ENCODE data around the gene DHRSX.
A peak's percentile ranks its signal among the peaks of the same experiment; 100 is the strongest.
"Not testable (repeated sequence)": the region's sequence is repeated elsewhere in the genome, so short reads cannot be mapped to it uniquely, and the experiment has no call there.

Gene DHRSX

GRCh38 chrX:2521092-2521926, 20.5 kb upstream of the DHRSX start:
- Histone ChIP-seq H3K27ac (peak overlapping the region in 2 of 21 experiments; percentile 52 to 58), H3K4me3 (no peak overlapping the region)

DNA sequence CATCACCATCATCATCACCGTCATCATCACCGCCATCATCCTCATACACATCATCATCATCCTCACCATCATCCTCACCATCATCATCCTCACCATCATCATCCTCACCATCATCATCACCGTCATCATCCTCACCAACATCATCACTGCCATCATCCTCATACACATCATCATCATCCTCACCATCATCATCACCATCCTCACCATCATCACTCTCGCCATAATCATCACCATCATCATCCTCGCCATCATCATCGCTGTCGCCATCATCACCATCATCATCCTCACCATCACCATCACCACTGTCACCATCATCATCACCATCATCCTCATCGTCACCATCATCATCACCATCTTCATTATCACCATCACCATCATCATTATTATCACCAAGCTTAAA, 19.8 kb upstream of the DHRSX start:
- no peak overlapping the region for H3K27ac ChIP-seq
- H3K4me3 ChIP-seq = no peak overlapping the region

GRCh38 chrX:2519638-2520037, 18.9 kb upstream of the DHRSX start:
- H3K4me3 ChIP-seq, H3K27ac ChIP-seq: not testable (repeated sequence)

GRCh38 chrX:2517055-2517454, 16.3 kb upstream of the DHRSX start:
- Histone ChIP-seq H3K27ac (no peak overlapping the region), H3K4me3 (no peak overlapping the region)

- Histone ChIP-seq H3K4me3 (no peak overlapping the region), H3K27ac (no peak overlapping the region)
Measured at GRCh38 chrX:2516623-2517022, 15.8 kb upstream of the DHRSX start.

DNA sequence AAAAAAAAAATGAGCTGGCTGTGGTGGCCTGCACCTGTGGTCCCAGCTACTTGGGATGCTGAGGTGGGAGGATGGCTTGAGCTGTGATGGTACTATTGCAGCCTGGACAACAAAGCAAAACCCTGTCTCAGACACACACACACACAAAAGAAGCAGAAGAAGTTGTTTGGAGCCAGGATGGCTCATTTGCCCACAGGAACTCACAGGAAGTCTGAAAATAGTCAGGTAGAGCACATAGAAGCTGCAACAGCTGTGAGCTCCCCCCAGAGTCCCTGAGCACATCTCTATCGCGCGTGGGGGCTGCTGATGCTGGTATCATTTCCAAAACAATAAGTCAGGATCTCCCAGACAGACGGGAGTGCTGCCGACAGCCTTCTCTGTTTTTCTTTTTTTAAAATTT, 13.4 kb upstream of the DHRSX start:
- no peak overlapping the region for H3K27ac ChIP-seq
- no peak overlapping the region for H3K4me3 ChIP-seq

DNA sequence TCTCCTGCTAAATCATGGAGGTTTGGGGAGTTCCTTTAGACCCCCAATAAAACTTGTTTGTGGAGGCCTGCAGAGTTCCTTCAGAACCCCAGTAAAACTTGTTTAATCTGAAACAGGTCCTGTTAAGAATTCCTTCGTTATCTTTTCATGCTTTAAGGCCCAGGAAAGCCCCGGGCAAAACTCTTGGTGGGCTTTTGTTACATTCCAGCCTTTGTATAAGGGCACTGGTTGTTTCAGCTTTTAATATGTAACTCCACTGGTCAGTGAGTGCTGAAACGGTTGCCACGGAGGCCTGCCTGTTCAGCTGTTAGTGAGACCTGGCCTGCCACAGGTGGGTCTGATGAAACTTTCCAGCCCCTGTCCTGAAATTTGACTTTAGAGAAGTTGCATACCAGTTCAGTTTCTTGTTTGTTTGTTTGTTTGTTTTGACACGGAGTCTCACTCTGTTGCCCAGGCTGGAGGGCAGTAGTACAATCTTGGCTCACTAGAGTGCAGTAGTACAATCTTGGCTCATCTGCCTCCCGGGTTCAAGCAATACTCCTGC, 12.4 kb upstream of the DHRSX start:
- Histone ChIP-seq H3K27ac (no peak overlapping the region), H3K4me3 (no peak overlapping the region)

- Histone ChIP-seq H3K27ac (no peak overlapping the region), H3K4me3 (no peak overlapping the region)
Measured at GRCh38 chrX:2512501-2512900, 11.7 kb upstream of the DHRSX start.

DNA sequence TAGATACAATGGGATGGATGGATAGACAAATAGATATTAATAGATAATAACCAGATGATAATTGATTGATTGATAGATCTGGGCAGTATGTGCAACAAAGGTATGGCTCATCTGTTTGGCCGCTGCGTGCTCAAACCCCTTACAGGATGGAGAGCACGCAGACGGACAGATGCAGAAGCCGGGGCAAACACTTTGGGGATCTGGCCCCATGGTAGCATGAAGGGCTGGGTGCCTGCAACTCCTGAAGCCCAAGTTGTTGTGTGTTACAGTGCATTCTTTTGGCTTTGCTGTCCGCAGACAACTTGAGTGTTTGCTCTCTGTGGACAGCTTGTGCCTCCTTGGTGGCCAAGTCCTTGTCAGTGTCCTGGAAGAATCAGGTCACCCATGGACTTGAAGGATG, 10.6 kb upstream of the DHRSX start:
- no peak overlapping the region for H3K4me3 ChIP-seq
- H3K27ac ChIP-seq = no peak overlapping the region

GRCh38 chrX:2508648-2509335, 8.0 kb upstream of the DHRSX start:
- Histone ChIP-seq H3K4me3 (no peak overlapping the region), H3K27ac (no peak overlapping the region)

DNA sequence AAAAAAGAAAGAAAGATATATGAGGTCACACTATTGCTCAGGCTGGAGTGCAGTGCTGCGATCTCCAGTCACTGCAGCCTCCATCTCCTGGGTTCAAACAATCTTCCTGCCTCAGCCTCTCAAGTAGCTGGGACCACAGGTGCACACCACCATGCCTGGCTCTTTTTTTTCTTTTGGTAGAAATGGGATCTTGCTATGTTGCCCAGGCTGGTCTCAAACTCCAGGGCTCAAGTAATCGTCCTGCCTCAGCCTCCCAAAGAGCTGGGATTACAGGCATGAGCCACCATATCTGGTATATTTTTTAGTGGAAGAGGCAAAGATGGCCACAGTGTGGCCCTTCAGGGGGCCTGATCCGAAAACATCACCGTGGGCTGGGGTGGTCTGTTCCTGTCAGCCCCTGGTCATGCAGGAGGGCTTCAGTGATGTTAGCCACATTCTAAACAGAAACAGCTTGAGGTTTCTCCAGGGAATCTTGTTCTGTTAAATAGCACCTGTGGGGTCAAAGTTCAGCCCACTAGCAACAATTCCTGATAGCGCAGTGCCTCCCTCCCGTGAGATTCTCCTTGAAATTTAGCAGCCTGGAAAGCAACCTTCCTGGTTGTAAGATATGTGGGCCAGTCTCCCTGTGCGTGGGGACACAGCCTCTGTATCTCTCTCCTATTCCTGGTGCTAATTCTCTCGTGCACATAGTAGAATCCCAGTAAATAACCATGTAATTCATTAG, 7.3 kb upstream of the DHRSX start:
- no peak overlapping the region for H3K4me3 ChIP-seq
- no peak overlapping the region for H3K27ac ChIP-seq

DNA sequence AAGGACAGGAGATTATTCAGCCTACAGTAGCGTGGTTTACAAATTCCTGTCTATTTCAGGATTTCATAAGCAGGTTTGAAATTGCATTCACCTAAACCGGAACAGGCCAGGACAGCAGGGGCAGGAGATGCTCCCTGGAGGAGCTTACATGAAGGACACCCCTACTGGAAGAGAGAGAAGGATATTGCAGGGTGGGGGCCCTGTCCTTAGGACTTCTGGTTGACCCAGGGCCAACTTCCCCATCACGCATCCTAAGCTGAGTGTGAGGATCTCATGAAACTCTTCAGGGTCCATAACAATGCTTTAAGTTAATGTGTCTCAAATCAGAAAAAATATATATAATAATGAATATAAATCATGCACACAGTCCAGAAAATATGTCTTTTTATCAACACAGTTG, 6.4 kb upstream of the DHRSX start:
- Histone ChIP-seq H3K27ac (no peak overlapping the region), H3K4me3 (no peak overlapping the region)

DNA sequence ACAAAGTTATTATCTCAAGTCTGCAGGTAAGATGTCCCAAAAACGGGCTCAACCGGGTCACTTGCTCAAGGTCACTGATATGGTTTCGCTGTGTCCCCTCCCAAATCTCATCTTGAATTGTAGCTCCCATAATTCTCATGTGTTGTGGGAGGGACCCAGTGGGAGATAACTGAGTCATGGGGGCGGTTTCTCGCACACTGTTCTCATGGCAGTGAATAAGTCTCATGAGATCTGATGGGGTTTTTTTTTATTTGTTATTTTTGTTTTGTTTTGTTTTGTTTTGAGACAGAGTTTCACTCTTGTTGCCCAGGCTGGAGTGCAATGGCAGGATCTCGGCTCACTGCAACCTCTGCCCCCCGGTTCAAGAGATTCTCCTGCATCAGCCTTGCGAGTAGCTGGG, 4.6 kb upstream of the DHRSX start:
- not testable (repeated sequence) for H3K4me3 ChIP-seq, H3K27ac ChIP-seq

GRCh38 chrX:2504706-2505332, 4.0 kb upstream of the DHRSX start:
- H3K27ac ChIP-seq = no peak overlapping the region
- H3K4me3 ChIP-seq = no peak overlapping the region

GRCh38 chrX:2503591-2504500, 3.1 kb upstream of the DHRSX start:
- Histone ChIP-seq H3K4me3 (no peak overlapping the region), H3K27ac (no peak overlapping the region)

DNA sequence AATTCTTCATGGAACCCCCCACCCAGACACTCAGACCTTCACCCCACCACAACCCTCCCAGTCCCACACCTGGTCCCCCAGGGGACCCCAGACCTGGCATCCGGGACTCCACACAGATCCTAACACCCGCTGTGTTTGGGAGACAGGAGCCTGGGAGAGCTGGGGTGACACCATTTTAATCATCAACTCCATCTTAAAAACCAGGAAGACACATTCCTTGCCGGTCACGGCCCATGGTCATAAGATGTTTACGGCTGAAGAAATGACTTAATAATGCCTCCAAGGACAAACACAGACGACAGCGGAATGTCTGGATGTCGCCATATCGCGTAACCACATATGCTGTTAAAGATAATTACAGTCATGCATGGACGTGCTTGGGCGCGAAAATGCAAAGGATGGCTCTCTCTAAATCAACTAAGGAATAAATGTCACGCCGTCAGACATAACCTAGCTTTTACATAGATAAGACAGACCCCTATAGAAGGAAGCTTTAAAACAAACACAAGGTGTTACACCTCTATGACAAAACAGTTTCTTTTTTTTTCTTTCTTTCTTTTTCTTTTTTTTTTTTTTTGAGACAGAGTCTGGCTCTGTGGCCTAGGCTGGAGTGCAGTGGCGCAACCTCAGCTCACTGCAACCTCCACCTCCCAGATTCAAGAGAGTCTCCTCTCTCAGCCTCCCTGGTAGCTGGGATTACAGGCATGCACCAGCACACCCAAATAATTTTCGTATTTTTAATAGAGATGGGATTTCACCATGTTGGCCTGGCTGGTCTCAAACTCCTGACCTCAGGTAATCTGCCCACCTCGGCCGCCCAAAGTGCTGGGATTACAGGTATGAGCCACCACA, 2.1 kb upstream of the DHRSX start:
- Histone ChIP-seq H3K4me3 (no peak overlapping the region), H3K27ac (peak overlapping the region in 11 of 21 experiments; percentile 15 to 77 (median 42))

DNA sequence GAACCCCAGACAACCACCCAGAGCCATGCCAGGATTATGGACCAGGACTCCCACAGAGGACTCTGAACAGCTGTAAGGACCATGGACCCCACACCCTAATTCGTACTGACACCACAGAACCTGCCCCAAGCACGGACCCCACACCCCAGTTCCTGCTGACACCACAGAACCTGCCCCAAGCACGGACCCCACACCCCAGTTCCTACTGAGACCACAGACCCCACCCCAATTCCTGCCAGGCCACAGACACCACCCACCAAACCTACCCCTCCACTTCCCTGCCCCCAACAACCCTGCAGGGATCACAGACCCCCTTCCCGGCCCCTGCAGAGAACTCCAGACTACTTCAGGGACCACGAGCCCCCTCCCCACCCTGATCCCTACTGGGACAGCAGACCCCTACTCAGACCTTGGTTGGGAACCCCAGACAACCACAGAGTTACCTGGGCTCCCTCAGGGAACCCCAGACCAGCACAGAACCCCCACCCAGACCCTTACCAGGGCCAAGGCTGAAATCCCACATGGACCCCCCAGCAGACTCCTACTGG, 1.4 kb upstream of the DHRSX start:
- peak overlapping the region in 12 of 21 experiments; percentile 15 to 99 (median 43) for H3K27ac ChIP-seq
- no peak overlapping the region for H3K4me3 ChIP-seq
